ENCODE data around the gene GAREM1. TPM values are rescaled to one million over a fixed set of nuclear protein-coding genes. Genes with fewer than 3 reads are reported as not detected.
A peak's percentile ranks its signal among the peaks of the same experiment; 100 is the strongest.

Gene GAREM1
- total RNA-seq, 2 donors from 2014 or later: 15.3 to 20.1 TPM

DNA sequence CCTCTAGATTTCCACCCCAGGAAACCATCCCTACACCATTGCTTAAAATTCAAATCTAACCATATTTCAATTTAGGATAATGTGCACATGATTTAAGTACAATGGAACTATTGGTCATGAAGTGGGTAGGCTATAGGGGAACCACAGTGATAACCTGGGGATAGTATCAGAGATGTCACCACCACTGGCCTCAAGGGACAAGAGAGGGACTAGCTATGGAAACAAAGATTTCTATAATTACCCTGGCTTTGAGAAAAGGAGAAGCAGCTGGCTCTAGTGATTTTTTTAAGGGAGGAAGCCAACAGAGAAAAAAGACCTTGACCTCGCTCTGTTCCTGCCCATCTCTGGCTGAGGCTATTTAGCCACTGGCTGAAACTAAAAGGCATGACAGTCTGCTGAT lies 148.9 kb downstream of the GAREM1 start:
- H3K27ac ChIP-seq: no peak overlapping the region
- no peak overlapping the region for H3K9ac ChIP-seq (ENCODE audit: low read depth in 2 of 2, low read length in 2 of 2)
- no peaks in the 10 kb centered on the region for H3K27me3 ChIP-seq
- intact Hi-C loops (cut with DNase I): no loop called here
- no peak overlapping the region for H3K4me3 ChIP-seq
- no peaks in the 10 kb centered on the region for H3K9me3 ChIP-seq
- no peaks in the 10 kb centered on the region for H3K36me3 ChIP-seq
- no peaks in the 10 kb centered on the region for H3K4me1 ChIP-seq
- no peak for DNase-seq
- TF ChIP-seq, protein P1, sequence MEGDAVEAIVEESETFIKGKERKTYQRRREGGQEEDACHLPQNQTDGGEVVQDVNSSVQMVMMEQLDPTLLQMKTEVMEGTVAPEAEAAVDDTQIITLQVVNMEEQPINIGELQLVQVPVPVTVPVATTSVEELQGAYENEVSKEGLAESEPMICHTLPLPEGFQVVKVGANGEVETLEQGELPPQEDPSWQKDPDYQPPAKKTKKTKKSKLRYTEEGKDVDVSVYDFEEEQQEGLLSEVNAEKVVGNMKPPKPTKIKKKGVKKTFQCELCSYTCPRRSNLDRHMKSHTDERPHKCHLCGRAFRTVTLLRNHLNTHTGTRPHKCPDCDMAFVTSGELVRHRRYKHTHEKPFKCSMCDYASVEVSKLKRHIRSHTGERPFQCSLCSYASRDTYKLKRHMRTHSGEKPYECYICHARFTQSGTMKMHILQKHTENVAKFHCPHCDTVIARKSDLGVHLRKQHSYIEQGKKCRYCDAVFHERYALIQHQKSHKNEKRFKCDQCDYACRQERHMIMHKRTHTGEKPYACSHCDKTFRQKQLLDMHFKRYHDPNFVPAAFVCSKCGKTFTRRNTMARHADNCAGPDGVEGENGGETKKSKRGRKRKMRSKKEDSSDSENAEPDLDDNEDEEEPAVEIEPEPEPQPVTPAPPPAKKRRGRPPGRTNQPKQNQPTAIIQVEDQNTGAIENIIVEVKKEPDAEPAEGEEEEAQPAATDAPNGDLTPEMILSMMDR (IDR thresholded peaks at IDR 0.05): no peak

DNA sequence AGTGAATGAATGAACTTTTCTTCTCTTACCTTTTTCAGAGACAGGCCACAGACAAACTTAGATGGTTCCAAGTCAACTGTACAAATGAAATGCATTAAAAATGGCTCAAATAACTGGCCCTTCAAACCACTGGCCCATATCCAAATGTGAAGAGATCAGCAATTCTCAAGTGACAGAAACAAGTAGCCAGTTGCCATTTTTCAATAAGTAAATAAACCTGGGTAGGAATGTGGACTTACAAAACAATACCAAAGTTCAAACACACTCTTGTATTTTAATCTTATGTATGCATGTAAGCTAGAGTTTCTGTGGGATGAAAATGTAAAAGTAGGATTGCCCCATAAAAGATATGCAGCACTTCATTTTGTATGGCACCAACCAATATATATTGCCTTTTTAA lies 151.6 kb downstream of the GAREM1 start:
- Histone ChIP-seq H3K27me3 (no peaks in the 10 kb centered on the region), H3K9me3 (no peaks in the 10 kb centered on the region), H3K36me3 (no peaks in the 10 kb centered on the region), H3K4me3 (no peak overlapping the region), H3K4me1 (no peaks in the 10 kb centered on the region), H3K27ac (no peak overlapping the region), H3K9ac (ENCODE audit: low read depth in 2 of 2, low read length in 2 of 2) (no peak overlapping the region)
- TF ChIP-seq, protein P1 (IDR thresholded peaks at IDR 0.05): no peak
- DNase-seq: no peak
- intact Hi-C loops (cut with DNase I): no loop called here

DNA sequence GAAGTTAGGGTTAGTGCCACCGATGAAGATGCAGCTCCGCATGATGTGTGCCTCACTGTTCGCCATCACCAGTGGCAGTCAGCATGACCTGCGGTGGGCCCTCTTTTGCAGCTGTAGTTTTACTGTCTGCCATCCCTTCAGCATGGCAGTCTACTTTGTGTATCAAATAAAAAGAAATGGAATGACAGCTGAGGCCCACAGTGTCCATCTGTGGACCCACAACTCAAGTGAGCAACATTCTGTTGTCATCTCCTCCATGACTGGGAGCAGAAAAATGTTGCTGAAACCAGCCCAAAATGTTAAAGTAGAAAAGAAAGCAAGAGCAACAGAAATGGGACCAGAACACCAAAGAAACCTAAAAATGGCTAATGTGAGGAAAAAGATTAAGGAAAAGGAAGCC lies 152.1 kb downstream of the GAREM1 start:
- TF ChIP-seq, protein P1 (IDR thresholded peaks at IDR 0.05): no peak
- Histone ChIP-seq H3K9ac (ENCODE audit: low read depth in 2 of 2, low read length in 2 of 2) (no peak overlapping the region), H3K4me3 (no peak overlapping the region), H3K27ac (no peak overlapping the region), H3K9me3 (no peaks in the 10 kb centered on the region), H3K27me3 (no peaks in the 10 kb centered on the region), H3K4me1 (no peaks in the 10 kb centered on the region), H3K36me3 (no peaks in the 10 kb centered on the region)
- DNase-seq: no peak
- intact Hi-C loops (cut with DNase I): no loop called here

DNA sequence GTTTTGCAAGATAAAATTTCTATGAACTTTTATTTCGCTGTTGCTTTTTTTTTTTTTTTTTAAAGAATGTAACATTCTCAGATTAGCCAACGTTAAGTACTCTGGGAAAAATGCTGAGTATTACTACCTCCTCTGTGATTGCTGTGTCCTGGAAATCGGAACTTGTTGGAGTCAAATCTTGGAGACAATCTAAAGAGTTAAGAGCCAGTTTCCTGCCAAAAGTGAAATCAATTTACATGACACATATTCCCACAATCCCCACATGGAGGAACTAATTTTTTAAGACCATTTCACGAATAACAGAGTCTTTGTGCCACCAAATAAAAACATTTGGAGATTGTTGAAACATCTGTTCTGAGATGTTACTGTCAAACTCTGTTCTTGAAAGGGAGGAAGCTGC lies 153.0 kb downstream of the GAREM1 start:
- DNase-seq: no peak
- TF ChIP-seq, protein P1 (IDR thresholded peaks at IDR 0.05): no peak
- H3K27ac ChIP-seq: no peak overlapping the region

DNA sequence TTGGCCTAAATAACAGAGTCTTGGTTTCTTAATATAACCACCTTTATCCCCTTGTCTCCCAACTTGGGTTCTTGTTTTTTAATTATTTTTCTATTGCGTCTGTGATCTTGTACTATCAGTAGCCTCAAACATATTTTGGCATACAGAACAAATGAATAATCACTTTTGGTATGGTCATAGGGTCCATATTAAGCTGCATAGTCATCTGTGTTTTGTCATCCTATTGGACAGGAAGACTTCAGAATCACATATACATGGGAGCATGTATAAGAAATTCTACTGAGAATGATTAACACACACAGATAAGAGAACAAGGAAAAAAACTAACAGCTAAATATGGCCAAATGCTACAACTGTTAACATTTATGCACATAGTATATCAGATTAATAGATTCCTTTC lies 154.8 kb downstream of the GAREM1 start:
- H3K9ac ChIP-seq (ENCODE audit: low read depth in 2 of 2, low read length in 2 of 2): no peak overlapping the region
- H3K9me3 ChIP-seq: no peaks in the 10 kb centered on the region
- H3K36me3 ChIP-seq: no peaks in the 10 kb centered on the region
- no peaks in the 10 kb centered on the region for H3K4me1 ChIP-seq
- intact Hi-C loops (cut with DNase I): loop anchor here (1.0 kb wide), 1 partner anchor 17 kb away; no protein-coding TSS in a partner anchor
- H3K27me3 ChIP-seq: no peaks in the 10 kb centered on the region
- no peak overlapping the region for H3K27ac ChIP-seq
- H3K4me3 ChIP-seq: no peak overlapping the region
- TF ChIP-seq, protein P1 (IDR thresholded peaks at IDR 0.05): no peak
- no peak for DNase-seq

More for the DNA sequence above, 153.0 kb downstream of the GAREM1 start:
- Histone ChIP-seq H3K36me3 (no peaks in the 10 kb centered on the region), H3K27me3 (no peaks in the 10 kb centered on the region), H3K4me3 (no peak overlapping the region), H3K9ac (ENCODE audit: low read depth in 2 of 2, low read length in 2 of 2) (no peak overlapping the region), H3K4me1 (no peaks in the 10 kb centered on the region), H3K9me3 (no peaks in the 10 kb centered on the region)
- intact Hi-C loops (cut with DNase I): no loop called here

DNA sequence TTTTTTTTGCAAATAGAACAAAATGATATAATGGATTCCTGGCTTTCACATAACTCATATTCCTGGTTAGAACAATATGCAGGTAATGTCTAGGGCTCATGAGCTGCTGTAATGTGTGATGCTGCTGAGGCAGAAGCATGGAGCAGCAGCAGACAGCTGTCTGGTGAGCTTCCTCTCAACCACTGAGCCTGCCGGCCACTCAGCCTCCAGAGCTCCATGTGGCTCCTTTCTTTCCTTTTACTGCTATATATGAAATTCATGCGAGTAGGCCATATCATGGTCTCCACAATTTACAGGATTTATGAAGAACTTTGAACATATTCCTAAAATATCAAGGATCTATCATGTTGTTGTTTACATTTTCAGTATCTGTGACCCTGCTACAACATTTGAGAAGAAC lies 159.9 kb downstream of the GAREM1 start:
- Histone ChIP-seq H3K4me1 (no peaks in the 10 kb centered on the region), H3K9me3 (no peaks in the 10 kb centered on the region), H3K27me3 (no peaks in the 10 kb centered on the region), H3K27ac (peak overlapping the region; percentile 11), H3K9ac (ENCODE audit: low read depth in 2 of 2, low read length in 2 of 2) (no peak overlapping the region), H3K4me3 (no peak overlapping the region), H3K36me3 (no peaks in the 10 kb centered on the region)
- TF ChIP-seq, protein P1 (IDR thresholded peaks at IDR 0.05): no peak
- intact Hi-C loops (cut with DNase I): no loop called here
- DNase-seq: no peak
